NB4 (cell line): ENCODE measurements around the gene LIX1L.

Source experiments
- POLR2A ChIP-seq: IDR thresholded peaks from 2 replicates; pipeline ENCODE4 v1.6.1; 2011; ENCODE audit warnings: mild to moderate bottlenecking; ENCODE audit not compliant: insufficient read length; ENCODE audit errors: extremely low read depth
- TF ChIP-seq, protein P1 (sequence below): IDR thresholded peaks from one replicate; pipeline ENCODE4 v1.5.1; 2012; ENCODE audit warnings: low read depth, low read length
- TF ChIP-seq, protein P2 (sequence below): IDR thresholded peaks from 2 replicates; pipeline ENCODE4 v1.6.1; 2011; ENCODE audit warnings: low read depth, low read length

DNA sequence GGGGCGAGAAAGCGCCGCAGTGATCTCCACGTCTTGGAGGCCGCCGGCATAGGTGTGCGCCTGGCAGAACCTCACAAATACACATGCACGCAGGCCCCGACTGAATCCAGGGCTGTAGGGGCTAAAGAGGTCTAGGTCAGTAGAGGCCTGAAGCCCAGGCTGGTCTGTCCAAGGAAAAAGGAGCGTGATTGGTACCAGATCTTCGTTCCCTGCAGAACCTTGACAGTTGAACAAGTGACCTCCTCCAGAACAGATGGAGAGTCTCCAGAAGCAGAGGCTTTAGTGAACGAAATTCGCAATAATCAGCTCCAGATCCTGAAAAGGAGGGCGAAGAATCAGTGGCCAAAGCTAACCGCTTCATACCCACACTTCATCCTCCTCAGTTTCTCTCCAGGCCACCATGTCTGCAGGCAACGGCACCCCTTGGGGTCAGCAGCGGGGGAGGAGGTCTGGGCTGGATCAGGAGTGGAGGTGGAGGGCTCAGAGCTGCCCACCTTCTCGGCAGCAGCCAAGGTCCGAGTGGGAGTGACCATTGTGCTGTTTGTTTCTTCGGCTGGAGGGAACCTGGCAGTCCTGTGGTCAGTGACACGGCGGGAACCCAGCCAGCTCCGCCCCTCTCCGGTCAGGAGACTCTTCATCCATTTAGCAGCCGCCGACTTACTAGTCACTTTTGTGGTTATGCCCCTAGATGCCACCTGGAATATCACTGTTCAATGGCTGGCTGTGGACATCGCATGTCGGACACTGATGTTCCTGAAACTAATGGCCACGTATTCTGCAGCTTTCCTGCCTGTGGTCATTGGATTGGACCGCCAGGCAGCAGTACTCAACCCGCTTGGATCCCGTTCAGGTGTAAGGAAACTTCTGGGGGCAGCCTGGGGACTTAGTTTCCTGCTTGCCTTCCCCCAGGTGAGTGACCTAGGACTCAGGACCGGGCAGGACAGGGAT lies 38.6 kb downstream of the LIX1L start:
- TF ChIP-seq, protein P1, sequence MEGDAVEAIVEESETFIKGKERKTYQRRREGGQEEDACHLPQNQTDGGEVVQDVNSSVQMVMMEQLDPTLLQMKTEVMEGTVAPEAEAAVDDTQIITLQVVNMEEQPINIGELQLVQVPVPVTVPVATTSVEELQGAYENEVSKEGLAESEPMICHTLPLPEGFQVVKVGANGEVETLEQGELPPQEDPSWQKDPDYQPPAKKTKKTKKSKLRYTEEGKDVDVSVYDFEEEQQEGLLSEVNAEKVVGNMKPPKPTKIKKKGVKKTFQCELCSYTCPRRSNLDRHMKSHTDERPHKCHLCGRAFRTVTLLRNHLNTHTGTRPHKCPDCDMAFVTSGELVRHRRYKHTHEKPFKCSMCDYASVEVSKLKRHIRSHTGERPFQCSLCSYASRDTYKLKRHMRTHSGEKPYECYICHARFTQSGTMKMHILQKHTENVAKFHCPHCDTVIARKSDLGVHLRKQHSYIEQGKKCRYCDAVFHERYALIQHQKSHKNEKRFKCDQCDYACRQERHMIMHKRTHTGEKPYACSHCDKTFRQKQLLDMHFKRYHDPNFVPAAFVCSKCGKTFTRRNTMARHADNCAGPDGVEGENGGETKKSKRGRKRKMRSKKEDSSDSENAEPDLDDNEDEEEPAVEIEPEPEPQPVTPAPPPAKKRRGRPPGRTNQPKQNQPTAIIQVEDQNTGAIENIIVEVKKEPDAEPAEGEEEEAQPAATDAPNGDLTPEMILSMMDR, result no peak
- TF ChIP-seq, protein P2, sequence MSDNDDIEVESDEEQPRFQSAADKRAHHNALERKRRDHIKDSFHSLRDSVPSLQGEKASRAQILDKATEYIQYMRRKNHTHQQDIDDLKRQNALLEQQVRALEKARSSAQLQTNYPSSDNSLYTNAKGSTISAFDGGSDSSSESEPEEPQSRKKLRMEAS, result no peak
- TF ChIP-seq POLR2A, result peak; percentile 7
